GM19438 (cell line): ENCODE measurements around the gene NPAP1.
"Not testable (repeated sequence)": the region's sequence is repeated elsewhere in the genome, so short reads cannot be mapped to it uniquely, and the experiment has no call there.

Experiments used
- ATAC-seq: cut with Tn5 transposase; IDR thresholded peaks from one replicate; pipeline ENCODE4 v1.9.1; 2021; ENCODE audit warnings: low read depth; ENCODE audit not compliant: unreplicated experiment

The NPAP1 gene

GRCh38 chr15:24675332-24676144 lies at the start of gene NPAP1:
NPAP1 (plus strand) TSS chr15:24675775; CDS start chr15:24675868, 93 bp downstream.
- ATAC-seq: no peak

GRCh38 chr15:24627443-24627842 lies 48.1 kb upstream of the NPAP1 start:
- no peak for ATAC-seq

- no peak for ATAC-seq
Measured at GRCh38 chr15:24633082-24633481, 42.5 kb upstream of the NPAP1 start.

GRCh38 chr15:24639412-24639811 lies 36.2 kb upstream of the NPAP1 start:
- ATAC-seq: not testable (repeated sequence)

- ATAC-seq: no peak
Measured at GRCh38 chr15:24645627-24646026, 29.9 kb upstream of the NPAP1 start.

GRCh38 chr15:24659622-24660021 lies 16.0 kb upstream of the NPAP1 start:
- ATAC-seq: no peak

- no peak for ATAC-seq
Measured at GRCh38 chr15:24662991-24663390, 12.6 kb upstream of the NPAP1 start.

GRCh38 chr15:24676431-24676830 lies 856 bp downstream of the NPAP1 start:
- no peak for ATAC-seq

GRCh38 chr15:24678485-24678884 lies 2.9 kb downstream of the NPAP1 start:
- ATAC-seq: no peak

GRCh38 chr15:24682002-24682401 lies 6.4 kb downstream of the NPAP1 start:
- ATAC-seq: no peak

- not testable (repeated sequence) for ATAC-seq
Measured at GRCh38 chr15:24682905-24683304, 7.3 kb downstream of the NPAP1 start.

- no peak for ATAC-seq
Measured at GRCh38 chr15:24683736-24684135, 8.2 kb downstream of the NPAP1 start.

- no peak for ATAC-seq
Measured at GRCh38 chr15:24684313-24684712, 8.7 kb downstream of the NPAP1 start.

GRCh38 chr15:24696201-24696600 lies 20.6 kb downstream of the NPAP1 start:
- ATAC-seq: no peak

GRCh38 chr15:24696842-24697241 lies 21.3 kb downstream of the NPAP1 start:
- ATAC-seq: no peak

- no peak for ATAC-seq
Measured at GRCh38 chr15:24718289-24719082, 42.9 kb downstream of the NPAP1 start.

GRCh38 chr15:24729760-24730159 lies 54.2 kb downstream of the NPAP1 start:
- no peak for ATAC-seq
